Fibroblast of skin of left quadriceps (primary cell): ENCODE results near the gene ZBP1.

Experiments used
- DNase-seq, 2 experiments: peaks; one replicate each; pipeline ENCODE4 v3.0.0-alpha.2; 2013; ENCODE audit warnings: low read depth in 2 of 2

ZBP1 gene, protein sequence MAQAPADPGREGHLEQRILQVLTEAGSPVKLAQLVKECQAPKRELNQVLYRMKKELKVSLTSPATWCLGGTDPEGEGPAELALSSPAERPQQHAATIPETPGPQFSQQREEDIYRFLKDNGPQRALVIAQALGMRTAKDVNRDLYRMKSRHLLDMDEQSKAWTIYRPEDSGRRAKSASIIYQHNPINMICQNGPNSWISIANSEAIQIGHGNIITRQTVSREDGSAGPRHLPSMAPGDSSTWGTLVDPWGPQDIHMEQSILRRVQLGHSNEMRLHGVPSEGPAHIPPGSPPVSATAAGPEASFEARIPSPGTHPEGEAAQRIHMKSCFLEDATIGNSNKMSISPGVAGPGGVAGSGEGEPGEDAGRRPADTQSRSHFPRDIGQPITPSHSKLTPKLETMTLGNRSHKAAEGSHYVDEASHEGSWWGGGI

DNA sequence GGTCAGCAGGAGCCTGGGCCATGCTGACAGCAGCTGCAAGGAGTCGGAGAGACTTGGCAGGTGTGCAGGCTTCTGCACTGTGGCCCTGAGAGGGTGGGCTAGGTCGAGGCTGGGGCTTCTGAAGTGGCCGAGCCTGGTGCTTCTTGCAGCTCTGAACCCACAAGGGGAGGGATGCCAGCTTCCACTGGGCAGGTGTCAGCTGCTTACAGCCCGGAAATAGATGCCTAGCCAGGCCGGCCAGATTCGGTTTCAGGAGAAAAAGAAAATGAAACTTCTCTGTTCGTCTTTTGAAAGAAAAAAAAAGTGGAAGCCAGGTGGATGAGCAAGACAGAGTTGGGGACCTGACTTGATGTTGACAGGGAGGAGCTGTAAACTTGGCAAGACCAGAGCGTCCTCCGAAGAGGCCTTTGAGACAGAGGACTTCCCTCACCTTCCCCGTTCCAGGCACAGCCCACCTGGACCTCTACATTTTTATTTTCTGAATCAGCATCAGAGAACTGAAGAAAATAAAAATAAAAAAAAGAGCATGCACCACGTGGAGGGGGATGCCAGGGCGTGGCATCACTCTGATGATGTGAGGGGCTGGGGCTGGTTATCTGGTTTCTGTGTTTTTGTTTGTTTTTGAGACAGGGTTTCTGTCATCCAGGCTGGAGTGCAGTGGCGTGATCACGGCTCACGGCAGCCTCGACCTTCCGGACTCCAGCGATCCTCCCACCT lies at the start of gene ZBP1:
Gene ZBP1, minus strand, starts transcription at position 153 of the 717 bp plus-strand sequence. Its CDS starts 131 bp downstream, at position 22.
- DNase-seq = no peak

DNA sequence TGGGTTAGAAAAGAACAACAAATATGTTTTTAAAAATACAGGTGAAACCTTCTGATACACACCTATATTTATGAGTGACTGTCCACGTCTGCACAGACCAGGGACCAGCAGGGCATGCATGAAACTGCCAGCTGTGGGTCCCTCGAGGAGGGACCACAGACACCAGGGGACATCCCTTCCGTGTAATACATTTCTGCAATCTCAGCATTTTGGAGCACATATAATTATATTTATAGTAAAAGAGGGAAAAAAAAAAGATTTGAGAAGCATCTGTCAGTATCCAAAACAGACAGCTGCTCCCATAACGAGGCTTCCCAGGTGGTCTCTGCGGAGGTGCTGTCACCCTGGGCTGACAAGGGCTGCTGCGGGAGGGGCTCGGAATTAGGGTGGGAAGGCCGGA lies 49.4 kb upstream of the ZBP1 start:
- no peak for DNase-seq

DNA sequence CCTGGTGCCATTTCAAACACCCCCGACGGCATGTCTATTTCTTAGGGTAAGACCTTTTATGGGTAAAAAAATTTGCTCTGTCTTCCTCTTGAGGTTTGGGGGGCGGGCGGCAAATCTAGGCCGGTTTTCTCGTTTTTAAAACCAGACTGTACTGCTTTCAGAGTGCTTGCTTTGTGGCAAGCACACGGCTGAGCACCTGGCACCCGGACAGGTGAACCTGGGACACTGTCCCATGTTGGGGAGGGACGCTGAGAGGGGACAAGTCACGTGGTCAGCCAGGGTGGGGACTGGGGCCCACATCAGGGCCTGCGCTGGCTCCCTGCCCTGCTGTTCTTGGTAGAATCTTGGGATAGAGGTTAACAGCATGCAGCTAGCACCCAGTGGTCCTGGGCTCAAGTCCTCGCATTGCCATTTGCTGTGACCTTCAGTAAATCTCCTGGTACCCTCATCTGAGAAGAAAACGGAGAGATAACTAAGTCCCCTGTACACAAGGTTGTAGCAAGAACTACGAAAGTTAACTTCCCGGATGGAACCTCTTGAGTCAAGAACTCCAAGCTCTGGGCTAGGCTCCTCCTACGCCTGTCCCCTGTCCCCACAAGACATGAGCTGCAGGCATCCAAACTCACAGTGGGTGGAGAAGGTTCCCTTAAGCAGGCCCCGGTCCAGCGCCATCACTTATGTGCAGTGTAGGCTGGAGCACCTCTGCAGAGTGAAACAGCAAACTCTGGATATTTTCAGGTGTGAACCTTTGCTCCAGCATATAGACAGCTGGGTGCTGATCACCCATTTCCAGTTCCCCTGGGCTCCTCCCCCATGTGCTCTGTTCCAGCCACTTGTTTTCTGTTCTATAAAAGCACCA lies 47.9 kb upstream of the ZBP1 start:
- DNase-seq = no peak

DNA sequence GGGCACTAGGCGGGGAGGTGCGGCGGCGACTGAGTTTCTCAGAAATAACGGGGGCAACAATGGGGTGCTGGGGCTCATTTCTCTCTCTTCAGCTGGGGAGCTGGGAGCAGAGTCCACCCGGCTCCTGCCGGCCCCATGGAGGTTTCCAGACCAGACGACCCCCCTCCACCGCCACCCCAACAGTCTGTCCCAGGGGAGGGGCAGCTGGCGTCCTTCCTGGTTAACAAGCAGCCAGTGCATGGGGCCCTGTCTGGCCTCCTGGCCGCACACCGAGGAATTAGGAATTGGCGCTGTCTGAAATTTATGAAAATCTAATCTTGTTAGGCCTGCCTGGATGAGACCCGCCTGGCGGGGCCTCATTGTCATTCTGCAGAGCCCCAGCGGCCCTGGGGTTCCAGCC lies 47.2 kb upstream of the ZBP1 start:
- no peak for DNase-seq

DNA sequence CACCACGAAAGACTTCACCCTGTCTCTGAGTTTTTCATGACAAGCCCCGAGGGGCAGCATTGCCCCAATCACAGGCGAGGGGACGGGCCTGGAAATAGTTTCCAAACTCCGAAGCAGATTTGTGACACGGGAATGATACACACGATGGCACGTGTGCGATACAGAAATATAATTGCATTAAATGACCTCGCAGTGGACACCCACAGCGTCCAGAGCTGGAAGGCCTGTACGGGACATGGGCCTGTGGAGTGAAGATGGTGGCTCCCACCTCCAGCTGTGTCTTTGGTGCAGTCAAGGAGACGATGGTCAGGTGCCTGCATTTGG lies 46.6 kb upstream of the ZBP1 start:
- DNase-seq = no peak

DNA sequence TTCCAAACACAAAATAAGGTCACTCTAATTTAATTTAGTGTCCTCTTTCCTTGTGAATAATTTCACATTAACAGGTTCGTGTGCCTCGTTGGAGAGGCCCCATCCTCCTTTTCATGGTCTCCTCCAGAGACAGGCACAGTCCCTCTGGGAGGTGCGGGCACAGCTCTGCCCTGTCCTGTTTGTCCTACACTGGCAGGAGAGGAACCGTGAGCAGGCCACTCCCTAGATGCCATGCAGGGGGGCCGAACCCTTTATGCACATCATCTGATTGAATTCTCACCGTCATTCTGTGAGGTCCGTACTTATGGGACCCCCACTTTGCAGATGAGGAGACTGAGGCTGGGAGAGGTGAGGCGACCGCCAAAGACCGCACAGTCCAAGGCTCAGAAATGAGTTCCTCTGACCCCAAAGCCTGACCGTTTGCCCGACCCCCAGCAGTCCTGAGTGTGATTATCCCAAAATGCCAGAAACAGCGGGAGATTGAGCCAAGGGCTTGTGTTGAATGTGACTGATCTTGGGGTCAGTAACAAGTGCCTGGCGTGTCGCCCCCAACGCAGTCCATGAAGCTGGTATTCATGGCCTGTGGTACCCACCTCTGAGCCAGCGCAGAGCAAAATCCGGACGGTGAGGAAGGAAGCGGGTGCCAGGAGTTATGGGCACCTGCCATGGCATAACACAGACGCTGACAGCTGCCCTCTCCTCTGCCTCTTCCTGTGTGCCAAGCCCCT lies 46.0 kb upstream of the ZBP1 start:
- no peak for DNase-seq

DNA sequence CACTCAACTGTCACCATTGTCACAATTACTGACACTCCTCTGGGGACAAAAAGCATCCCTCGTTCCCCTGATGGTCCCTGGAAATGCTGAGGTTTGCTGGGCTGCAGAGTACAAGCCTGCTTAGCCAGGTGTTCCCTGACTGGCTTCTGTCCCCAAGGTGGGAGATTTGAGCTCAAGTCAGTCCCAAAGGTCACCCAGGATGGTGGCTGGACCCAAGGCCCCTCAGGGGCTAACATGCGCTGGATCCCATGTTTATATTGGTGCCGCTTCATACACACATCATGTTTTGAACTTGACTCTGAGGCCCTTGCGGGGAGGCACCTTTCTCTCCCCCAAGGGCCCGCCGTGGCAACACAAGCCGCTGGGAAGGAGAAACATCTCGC lies 45.4 kb upstream of the ZBP1 start:
- DNase-seq = no peak

DNA sequence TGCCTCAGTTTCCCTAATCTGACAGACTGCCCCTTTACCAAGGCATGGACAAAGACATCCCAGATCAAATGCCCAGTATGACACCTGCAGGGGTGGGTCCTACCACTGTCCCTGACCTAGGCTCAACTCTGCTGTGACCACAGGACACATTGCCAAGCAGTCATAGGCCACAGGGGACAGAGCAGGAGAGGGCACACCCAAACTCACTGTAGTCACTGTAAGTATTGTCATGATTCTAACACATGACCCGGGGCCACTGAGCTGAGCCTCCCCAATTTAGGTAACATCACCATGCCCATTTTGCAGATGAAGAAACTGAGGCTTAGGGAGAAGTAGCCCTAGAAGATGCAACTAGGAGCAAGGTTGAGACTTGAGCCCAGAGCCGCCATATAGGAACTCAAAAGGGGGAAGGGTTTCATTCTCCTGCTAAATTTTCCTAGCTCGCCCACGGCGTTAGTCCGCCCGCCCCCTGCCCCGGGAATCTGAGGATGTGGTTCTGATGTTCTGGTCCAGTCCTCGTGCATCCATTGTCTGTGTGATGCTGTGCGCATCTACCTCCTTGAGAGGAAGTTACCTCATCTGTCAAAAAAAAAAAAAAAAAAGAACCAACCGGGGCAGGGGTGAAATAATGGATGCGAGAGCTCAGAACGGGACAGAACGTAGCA lies 44.8 kb upstream of the ZBP1 start:
- no peak for DNase-seq

DNA sequence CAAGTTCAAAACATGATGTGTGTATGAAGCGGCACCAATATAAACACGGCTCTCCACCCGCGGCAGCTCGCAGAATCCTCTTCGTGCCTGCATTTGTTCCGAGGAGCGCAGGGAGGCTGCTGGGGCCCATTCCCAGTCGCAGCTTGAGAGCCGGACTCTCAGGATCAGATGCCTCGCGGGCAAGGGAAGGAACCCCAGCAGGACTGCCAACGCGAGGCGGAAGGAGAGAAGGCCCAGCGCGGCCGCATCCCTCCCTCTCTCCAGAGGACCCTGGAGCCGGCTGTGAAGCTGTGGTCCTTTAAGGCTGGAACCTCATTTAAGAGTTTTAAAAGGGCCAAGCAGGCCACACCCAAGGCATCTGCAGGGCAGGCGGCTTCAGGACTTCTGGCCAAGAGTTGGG lies 44.2 kb upstream of the ZBP1 start:
- no peak for DNase-seq

DNA sequence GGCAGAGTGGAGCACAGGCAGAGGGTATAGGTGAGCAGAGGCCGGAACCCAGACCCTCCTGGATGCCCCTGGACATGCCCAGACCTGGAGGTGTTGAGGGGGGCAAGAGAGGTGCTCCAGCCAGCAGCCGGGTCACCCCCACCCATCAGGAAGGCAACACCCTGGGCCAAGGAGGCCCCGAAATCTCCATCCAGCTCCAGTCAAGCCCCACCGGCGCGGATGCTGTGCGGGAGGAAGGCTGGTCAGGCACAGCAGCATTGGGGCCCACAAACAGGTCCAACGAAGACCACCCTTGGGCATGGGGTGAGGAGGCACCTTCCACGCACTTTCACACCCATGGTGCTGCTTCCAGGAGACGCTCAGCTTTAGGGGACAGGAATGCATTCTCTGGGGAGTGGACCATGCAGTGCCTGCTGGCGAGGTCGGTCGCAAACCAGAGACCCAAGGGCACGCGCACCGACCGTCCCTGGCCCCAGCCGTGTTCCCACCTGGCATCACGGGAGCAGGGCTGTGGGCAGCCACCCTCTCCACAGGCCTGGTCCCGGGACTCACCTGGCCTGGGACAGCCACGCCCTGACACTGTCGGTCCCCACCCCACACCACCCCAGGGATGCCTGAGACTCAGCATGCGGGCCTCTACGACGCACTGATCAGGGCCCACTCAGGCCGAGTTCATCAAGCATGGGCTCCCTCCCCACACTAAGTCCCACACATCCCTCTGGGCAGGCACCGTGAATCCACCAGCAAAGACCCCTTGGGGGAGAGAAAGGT lies 43.6 kb upstream of the ZBP1 start:
- no peak for DNase-seq

DNA sequence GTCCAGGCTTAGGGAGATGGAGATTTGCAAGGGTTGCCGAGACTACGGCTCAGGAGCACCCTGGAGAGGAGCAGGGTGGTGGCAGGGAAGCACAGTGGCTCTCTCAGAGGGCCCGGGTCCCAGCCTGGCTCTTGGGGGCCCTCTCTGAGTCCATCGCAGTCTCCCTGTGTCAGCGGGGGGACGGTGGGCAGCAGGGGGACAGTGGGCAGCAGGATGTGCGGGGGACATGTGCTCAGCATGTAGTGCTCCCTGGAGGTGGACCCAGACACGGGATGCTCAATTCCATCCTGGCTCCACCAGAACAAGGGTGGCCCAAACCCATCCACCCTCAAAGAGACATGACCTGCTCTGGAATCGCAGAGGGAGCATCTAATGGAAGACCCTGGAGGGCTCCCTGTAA lies 43.0 kb upstream of the ZBP1 start:
- no peak for DNase-seq

DNA sequence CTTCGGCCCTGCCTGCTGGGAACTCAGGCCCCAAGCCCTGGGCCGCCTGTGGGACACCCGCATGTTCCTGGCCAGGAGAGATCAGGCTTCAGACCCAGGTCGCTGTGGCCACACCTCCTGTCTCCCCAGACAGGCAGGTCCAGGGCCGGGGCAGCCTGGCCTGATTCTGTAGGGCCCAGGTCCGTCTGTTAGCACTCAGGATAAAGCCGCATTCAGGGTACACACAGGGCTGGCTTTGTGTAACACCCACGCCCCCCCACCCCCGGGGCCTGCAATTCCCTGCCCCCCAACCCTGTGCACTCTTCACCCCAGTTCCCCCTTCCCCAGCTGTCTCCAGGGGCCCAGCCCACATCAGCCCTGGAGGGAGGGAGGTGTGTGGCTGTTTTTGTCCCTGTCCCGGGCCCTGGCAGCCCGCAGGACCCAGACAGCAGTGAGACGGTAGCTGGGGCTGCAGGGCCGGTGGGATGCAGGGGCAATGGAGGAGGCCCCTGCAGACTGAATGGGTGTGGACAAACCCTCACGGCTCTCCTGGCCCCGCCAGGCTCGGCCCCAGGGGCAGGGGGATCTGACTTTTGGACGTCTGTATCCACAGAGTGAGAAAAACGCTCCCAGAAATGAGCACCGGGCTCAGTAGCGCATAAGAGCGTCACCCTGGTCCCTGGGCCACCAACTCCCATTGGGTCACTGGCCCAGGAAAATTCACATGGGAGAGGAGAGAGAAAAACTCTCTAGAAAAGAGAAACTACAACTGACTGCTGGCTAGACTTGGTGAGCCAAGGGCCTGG lies 42.4 kb upstream of the ZBP1 start:
- no peak for DNase-seq

DNA sequence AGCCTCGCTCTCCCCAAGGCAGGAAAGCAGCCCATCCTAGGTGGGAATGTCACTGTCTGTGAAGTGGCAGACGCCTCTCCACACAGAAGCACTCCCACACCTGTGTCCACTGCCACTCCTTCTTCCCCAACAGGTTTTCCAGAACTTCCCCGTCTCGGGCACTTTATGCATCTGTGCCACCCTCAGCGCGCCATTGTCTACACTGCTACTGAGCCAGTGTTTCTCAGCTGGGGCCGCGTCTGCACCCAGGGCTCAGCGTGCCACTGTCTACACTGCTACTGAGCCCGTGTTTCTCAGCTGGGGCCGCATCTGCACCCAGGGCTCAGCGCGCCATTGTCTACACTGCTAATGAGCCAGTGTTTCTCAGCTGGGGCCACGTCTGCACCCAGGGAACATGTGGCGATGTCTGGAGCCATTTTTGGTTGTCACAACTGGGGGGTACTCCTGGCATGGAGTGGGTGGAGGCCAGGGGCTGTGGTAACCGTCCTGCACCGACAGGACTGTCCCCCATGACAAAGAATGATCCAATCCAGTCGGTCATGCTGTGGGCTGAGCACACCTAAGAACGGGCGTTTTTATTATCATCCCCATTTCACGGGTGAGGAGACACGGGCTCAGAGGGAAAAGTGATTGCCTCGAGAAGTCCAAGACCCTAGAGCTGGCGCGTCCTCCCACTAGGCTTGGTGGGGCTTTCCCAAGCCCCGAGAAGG lies 41.7 kb upstream of the ZBP1 start:
- DNase-seq = no peak

DNA sequence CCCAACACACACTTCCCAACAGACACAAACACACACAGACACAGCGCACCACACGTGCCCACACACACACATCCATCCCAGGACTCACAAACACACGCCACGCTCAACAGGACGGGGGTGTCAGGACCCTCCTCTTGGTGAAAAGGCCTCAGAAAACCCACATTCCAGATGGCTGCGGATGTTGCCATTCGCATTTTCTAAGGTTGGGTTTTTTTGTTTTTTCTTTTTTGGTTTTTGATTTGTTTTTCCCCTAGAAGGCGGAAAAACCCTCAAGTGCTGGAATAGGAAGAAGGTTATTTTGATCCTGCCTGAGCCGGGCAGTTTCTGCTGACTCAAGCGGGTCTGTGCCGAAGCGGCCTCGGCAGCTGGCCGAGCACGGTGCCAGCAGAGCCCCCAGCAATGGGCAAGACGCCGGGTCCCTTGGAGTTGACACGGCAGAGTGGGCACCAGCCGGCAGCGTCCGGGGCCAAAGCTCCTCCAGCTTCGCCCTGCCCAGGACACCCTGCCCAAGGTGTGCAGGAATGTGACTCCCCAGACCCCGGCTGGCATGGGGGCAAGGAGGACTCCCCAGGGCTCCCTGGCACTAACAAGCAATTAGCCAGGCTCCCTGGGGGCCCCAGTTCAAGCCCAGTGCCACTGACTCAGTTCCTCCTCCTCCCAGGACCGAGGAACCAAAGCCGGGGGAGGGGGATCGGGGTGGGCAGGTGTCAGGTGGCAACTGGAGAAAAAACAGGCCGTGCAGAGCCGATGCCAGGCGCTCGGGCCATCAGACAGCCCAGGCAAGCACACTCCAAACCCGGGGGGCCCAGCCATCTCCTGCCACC lies 40.9 kb upstream of the ZBP1 start:
- DNase-seq = no peak

DNA sequence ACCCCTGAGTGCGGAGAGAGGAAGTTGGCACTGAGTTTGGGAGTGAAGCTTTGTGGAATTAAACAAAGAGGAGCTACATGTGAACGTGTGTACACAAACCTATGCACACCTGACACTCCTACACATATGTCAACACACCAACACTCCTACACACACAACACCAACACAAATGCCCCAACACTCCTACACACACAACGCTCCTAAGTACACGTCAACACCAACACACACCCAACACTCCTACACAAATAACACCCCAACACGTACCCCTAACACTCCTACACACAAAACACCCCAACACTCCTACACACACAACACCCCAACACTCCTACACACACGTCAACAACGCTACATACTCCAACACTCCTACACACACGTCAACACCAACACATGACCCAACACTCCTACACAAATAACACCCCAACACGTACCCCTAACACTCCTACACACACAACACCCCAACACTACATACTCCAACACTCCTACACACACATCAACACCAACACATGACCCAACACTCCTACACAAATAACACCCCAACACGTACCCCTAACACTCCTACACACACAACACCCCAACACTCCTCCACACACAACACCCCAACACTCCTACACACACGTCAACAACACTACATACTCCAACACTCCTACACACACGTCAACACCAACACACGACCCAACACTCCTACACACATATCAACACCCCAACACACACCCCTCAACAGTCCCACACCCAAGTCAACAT lies 40.1 kb upstream of the ZBP1 start:
- DNase-seq = no peak

DNA sequence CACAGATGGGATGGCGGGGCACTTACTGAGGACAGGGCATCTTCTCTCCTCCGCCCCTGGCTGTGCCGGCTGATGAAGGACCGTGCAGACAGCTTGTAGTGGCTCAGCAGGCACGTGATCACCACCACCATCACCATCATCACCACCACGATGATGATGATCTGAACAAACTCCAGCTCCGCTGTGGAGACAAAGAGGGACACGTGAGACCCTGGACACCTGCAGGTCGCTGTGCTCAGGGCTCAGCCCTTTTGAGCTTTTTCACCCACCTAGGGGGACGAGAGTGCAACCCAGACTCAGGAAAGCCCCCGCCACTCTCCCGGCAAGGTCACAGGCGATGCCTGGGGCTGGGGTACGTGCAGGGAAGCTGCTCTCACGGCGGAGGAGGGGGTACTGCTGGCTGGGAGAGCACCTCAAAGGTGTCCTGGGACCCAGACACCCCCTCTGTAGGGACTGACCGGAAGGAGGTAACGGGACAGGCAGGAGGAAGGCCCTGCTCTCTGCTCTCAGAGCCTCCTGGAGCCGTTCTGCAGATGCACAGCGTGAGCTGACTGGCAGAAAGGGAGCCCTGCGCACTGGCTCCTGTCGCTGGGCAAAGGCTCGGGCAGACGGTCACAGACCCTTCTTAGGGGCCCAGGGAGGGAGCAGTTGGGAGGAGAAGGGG lies 39.4 kb upstream of the ZBP1 start:
- DNase-seq = no peak
